Gastrocnemius medialis (tissue), 4 donors: ENCODE measurements around the gene PRR33.

Experiments
- CTCF ChIP-seq, 5 experiments: fragments of 450-650 bp in 3 of 5; fragments of 200-600 bp in 2 of 5; sonication (generic) in 2 of 5; IDR thresholded peaks in 4 of 5; conservative IDR thresholded peaks in 1 of 5; 1 replicate in 4 of 5; 2 replicates in 1 of 5; pipeline ENCODE4 v1.5.1; 2016 to 2019; ENCODE audit warnings: antibody characterized with exemption in 5 of 5, mild to moderate bottlenecking in 3 of 5, moderate library complexity in 3 of 5
- POLR2A ChIP-seq, 2 donors: fragments of 450-650 bp; IDR thresholded peaks; one replicate each; pipeline ENCODE4 v1.6.1; 2017; ENCODE audit warnings: antibody characterized with exemption in 2 of 2, mild to moderate bottlenecking in 2 of 2, moderate library complexity in 2 of 2

DNA sequence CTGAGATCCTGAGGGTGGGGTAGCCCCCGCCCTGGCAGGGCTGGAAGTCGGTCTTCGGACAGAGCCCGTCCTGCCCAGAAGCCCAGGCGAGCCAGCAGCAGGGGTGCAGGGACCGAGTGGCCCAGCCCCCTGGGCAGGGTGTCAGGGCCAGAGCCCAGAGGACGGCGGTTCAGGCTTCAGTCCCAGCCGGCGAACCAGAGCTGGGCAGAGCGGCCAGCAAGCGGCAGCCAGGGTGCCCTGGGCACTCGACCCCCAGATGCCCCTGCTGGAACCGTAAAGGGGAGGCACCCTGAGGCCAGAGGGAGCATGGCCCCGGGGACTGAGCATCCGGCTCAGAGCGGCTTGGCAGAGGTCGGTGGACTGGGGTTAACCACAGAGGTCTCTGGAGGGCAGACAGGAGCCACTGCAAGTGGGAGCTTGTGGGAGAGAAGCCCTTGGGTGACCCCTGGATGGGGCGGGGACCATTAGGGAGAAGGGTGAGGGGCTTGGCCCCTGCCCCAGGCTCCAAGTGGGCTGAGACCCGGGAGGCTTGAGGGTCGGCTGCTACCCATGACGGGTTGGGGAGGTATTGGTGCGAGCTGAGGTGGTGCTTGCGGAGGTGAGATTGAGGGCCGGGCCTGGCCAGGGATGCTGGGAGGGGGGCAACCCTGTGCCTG lies 22.9 kb downstream of the PRR33 start:
- TF ChIP-seq CTCF (IDR thresholded peaks at IDR 0.05 in 4 of 5, conservative IDR thresholded peaks at IDR 0.05 in 1 of 5) (no peak), POLR2A (IDR thresholded peaks at IDR 0.05) (no peak)
